T-cell (primary cell): ENCODE measurements around the gene HPCAL1. TPM values are rescaled to one million over a fixed set of nuclear protein-coding genes. Genes with fewer than 3 reads are reported as not detected.
"Not testable (repeated sequence)": the region's sequence is repeated elsewhere in the genome, so short reads cannot be mapped to it uniquely, and the experiment has no call there.

Source experiments
- ATAC-seq, 4 experiments: fragments of 200-7000 bp in 3 of 4; fragments of 150-1000 bp in 1 of 4; cut with Tn5 transposase; replicated peaks in 1 of 4; 1 replicate in 3 of 4; 2 replicates in 1 of 4; pipeline ENCODE4 v1.10.0; 2021; ENCODE audit warnings: moderate library complexity in 3 of 4, mild to moderate bottlenecking in 2 of 4, moderate number of reproducible peaks in 1 of 4
- CTCF ChIA-PET, 2 donors: fragments of 300-600 bp; sonication (Branson Sonifier 250); formaldehyde crosslinking; loops; one replicate each; lab custom pipeline; 2022; ENCODE audit warnings: antibody characterized with exemption in 2 of 2; lab: Charles Lee
- POLR2A ChIA-PET, 2 donors: fragments of 300-600 bp; sonication (Branson Sonifier 250); formaldehyde crosslinking; loops; one replicate each; lab custom pipeline; 2022; ENCODE audit warnings: antibody characterized with exemption in 2 of 2; lab: Charles Lee
- DNase-seq, 35 experiments: peaks; one replicate each; pipeline versions ENCODE4 v3.0.0 to v3.0.0-alpha.2; 2013 to 2023
- H3K27ac ChIP-seq: one replicate; pipeline ENCODE4 v1.5.1; 2013; ENCODE audit warnings: low read length
- H3K27me3 ChIP-seq, 2 experiments: replicated peaks in 1 of 2; 1 replicate in 1 of 2; 2 replicates in 1 of 2; pipeline versions ENCODE4 v1.6.1 to v1.7.0; 2013; ENCODE audit warnings: low read length in 1 of 2, mixed read lengths in 1 of 2; ENCODE audit not compliant: control insufficient read depth in 2 of 2, insufficient read depth in 2 of 2; ENCODE audit errors: extremely low read depth in 1 of 2
- H3K36me3 ChIP-seq, 2 donors: 1 replicate in 1 of 2; 2 replicates in 1 of 2; pipeline versions ENCODE4 v1.6.1 to v1.7.0; 2013; ENCODE audit warnings: low read length in 1 of 2; ENCODE audit not compliant: control insufficient read depth in 2 of 2, insufficient read depth in 1 of 2; ENCODE audit errors: extremely low read depth in 1 of 2
- H3K4me1 ChIP-seq, 2 experiments: 1 replicate in 1 of 2; 2 replicates in 1 of 2; pipeline versions ENCODE4 v1.6.1 to v1.7.0; 2013; ENCODE audit warnings: low read length in 2 of 2, mixed read lengths in 1 of 2; ENCODE audit not compliant: insufficient read depth in 2 of 2, control insufficient read depth in 1 of 2; ENCODE audit errors: extremely low read depth in 1 of 2
- H3K4me3 ChIP-seq, 2 donors: 1 replicate in 1 of 2; 2 replicates in 1 of 2; pipeline versions ENCODE4 v1.5.1 to v1.7.0; 2013; ENCODE audit warnings: mild to moderate bottlenecking in 2 of 2, low read length in 1 of 2, moderate library complexity in 1 of 2; ENCODE audit not compliant: control insufficient read depth in 1 of 2; ENCODE audit errors: extremely low read depth in 1 of 2
- H3K9me3 ChIP-seq: 2 replicates; pipeline ENCODE4 v1.7.0; 2013
- H3K27ac Mint-ChIP-seq, 2 donors: one replicate each; pipeline ENCODE4 v1.8.0; 2020 to 2021; ENCODE audit warnings: mild to moderate bottlenecking in 2 of 2, mixed read lengths in 2 of 2
- H3K27me3 Mint-ChIP-seq, 2 donors: one replicate each; pipeline ENCODE4 v1.8.0; 2021 to 2022; ENCODE audit warnings: mixed read lengths in 2 of 2
- H3K36me3 Mint-ChIP-seq: one replicate; pipeline ENCODE4 v1.8.0; 2021; ENCODE audit warnings: mixed read lengths
- H3K4me1 Mint-ChIP-seq, 3 donors: one replicate each; pipeline ENCODE4 v1.8.0; 2020 to 2022; ENCODE audit warnings: mixed read lengths in 3 of 3, mild to moderate bottlenecking in 1 of 3
- H3K4me3 Mint-ChIP-seq, 3 donors: one replicate each; pipeline ENCODE4 v1.8.0; 2020 to 2022; ENCODE audit warnings: mild to moderate bottlenecking in 3 of 3, mixed read lengths in 3 of 3, moderate library complexity in 3 of 3
- H3K9me3 Mint-ChIP-seq, 3 donors: one replicate each; pipeline ENCODE4 v1.8.0; 2020 to 2022; ENCODE audit warnings: mixed read lengths in 3 of 3
- WGBS: methylation state at CpG from one replicate; pipeline ENCODE4 v1.1.5; 2013; ENCODE audit warnings: missing lambda C conversion rate; ENCODE audit not compliant: insufficient coverage; 5-methylcytosine and 5-hydroxymethylcytosine counted together
- total RNA-seq, 35 experiments: library from RNA in 6 of 35; stranded (reverse) in 6 of 35; fragments of 120-200 nt in 1 of 35; gene quantifications; one replicate each; pipeline versions ENCODE4 v1.2.1 to v1.2.4 and lab custom pipeline; 2013 to 2026

The HPCAL1 gene
- total RNA-seq, 5 donors from 2014 or later (not counting 1 experiment from before 2014, with no cell fraction given): 39.5 to 87.3 (median 83.2) TPM

GRCh38 chr2:10452312-10452711 is 149.6 kb downstream of the HPCAL1 start:
- H3K27ac Mint-ChIP-seq: no peak overlapping the region
- Histone ChIP-seq H3K9me3 (no peaks in the 10 kb centered on the region), H3K4me1 (peaks cover 1 to 29% of the 10 kb centered on the region in 2 experiments), H3K4me3 (no peak overlapping the region), H3K27me3 (peaks cover 0 to 2% of the 10 kb centered on the region in 2 experiments), H3K27ac (no peak overlapping the region), H3K36me3 (no peaks in the 10 kb centered on the region)
- H3K27me3 Mint-ChIP-seq: no peaks in the 10 kb centered on the region
- H3K4me1 Mint-ChIP-seq: peaks cover 12 to 17% (median 15%) of the 10 kb centered on the region in 3 donors
- ChIA-PET POLR2A (no interaction called here), CTCF (interaction anchor here in 1 of 2 donors (0.7 kb wide), 1 partner anchor 28 kb away, joined by 6 read pairs; no protein-coding TSS in a partner anchor)
- ATAC-seq: no peak
- DNase-seq: no peak
- no peaks in the 10 kb centered on the region for H3K9me3 Mint-ChIP-seq
- H3K36me3 Mint-ChIP-seq: no peaks in the 10 kb centered on the region
- H3K4me3 Mint-ChIP-seq: no peak overlapping the region
- 100% methylated on average over 1 of the region's 3 CpGs for WGBS

GRCh38 chr2:10452956-10453904 is 150.5 kb downstream of the HPCAL1 start:
- no peaks in the 10 kb centered on the region for H3K36me3 ChIP-seq
- H3K27me3 Mint-ChIP-seq: no peaks in the 10 kb centered on the region
- H3K4me3 Mint-ChIP-seq: no peak overlapping the region
- WGBS: 85% methylated on average over 16 of the region's 17 CpGs
- no peak overlapping the region for H3K27ac Mint-ChIP-seq
- peaks cover 9 to 15% (median 13%) of the 10 kb centered on the region in 3 donors for H3K4me1 Mint-ChIP-seq
- no peaks in the 10 kb centered on the region for H3K36me3 Mint-ChIP-seq
- H3K9me3 Mint-ChIP-seq: no peaks in the 10 kb centered on the region
- CTCF ChIA-PET: no interaction called here
- ATAC-seq (no peak), DNase-seq (no peak)
- no peak overlapping the region for H3K27ac ChIP-seq
- no peaks in the 10 kb centered on the region for H3K9me3 ChIP-seq
- peaks cover 0 to 24% of the 10 kb centered on the region in 2 experiments for H3K4me1 ChIP-seq
- H3K4me3 ChIP-seq: no peak overlapping the region
- H3K27me3 ChIP-seq: peaks cover 0 to 2% of the 10 kb centered on the region in 2 experiments
- POLR2A ChIA-PET: interaction anchor here in 1 of 2 donors (0.6 kb wide), 1 partner anchor 356 kb away, joined by 3 read pairs; no protein-coding TSS in a partner anchor

- whole genome bisulfite sequencing: 93% methylated on average over 9 of the region's 9 CpGs
- Mint-ChIP-seq H3K9me3 (no peaks in the 10 kb centered on the region), H3K36me3 (no peaks in the 10 kb centered on the region), H3K4me3 (no peak overlapping the region), H3K27ac (no peak overlapping the region), H3K4me1 (peaks cover 8 to 14% (median 14%) of the 10 kb centered on the region in 3 donors), H3K27me3 (peaks cover under 1 to 1% of the 10 kb centered on the region in 2 donors)
- Histone ChIP-seq H3K4me3 (no peak overlapping the region), H3K27ac (no peak overlapping the region), H3K27me3 (peaks cover 0 to 2% of the 10 kb centered on the region in 2 experiments), H3K9me3 (no peaks in the 10 kb centered on the region), H3K4me1 (peaks cover 0 to 20% of the 10 kb centered on the region in 2 experiments), H3K36me3 (no peaks in the 10 kb centered on the region)
- ChIA-PET POLR2A (no interaction called here), CTCF (no interaction called here)
- DNase-seq: no peak
- no peak for ATAC-seq
Observed at GRCh38 chr2:10453905-10454298, 151.2 kb downstream of the HPCAL1 start.

- ChIA-PET CTCF (no interaction called here), POLR2A (no interaction called here)
- Mint-ChIP-seq H3K27me3 (peaks cover 2 to 4% of the 10 kb centered on the region in 2 donors), H3K4me3 (no peak overlapping the region), H3K4me1 (peaks cover 2 to 10% (median 9%) of the 10 kb centered on the region in 3 donors), H3K36me3 (no peaks in the 10 kb centered on the region), H3K9me3 (no peaks in the 10 kb centered on the region), H3K27ac (no peak overlapping the region)
- H3K4me1 ChIP-seq: peaks cover 0 to 14% of the 10 kb centered on the region in 2 experiments
- H3K36me3 ChIP-seq: no peaks in the 10 kb centered on the region
- H3K9me3 ChIP-seq: no peaks in the 10 kb centered on the region
- H3K4me3 ChIP-seq: no peak overlapping the region
- no peak overlapping the region for H3K27ac ChIP-seq
- ATAC-seq: no peak
- WGBS: 88% methylated on average over 3 of the region's 7 CpGs
- DNase-seq: no peak
- peaks cover 0 to 2% of the 10 kb centered on the region in 2 experiments for H3K27me3 ChIP-seq
Observed at GRCh38 chr2:10454505-10454904, 151.8 kb downstream of the HPCAL1 start.

GRCh38 chr2:10457195-10457594 is 154.5 kb downstream of the HPCAL1 start:
- H3K4me1 Mint-ChIP-seq, H3K9me3 ChIP-seq, H3K36me3 ChIP-seq, H3K27me3 ChIP-seq, H3K27ac ChIP-seq, ATAC-seq, DNase-seq, H3K27ac Mint-ChIP-seq, POLR2A ChIA-PET, H3K9me3 Mint-ChIP-seq, H3K4me1 ChIP-seq, H3K36me3 Mint-ChIP-seq, CTCF ChIA-PET, H3K27me3 Mint-ChIP-seq, H3K4me3 ChIP-seq, H3K4me3 Mint-ChIP-seq: not testable (repeated sequence)
- WGBS: 50% methylated on average over 1 of the region's 3 CpGs

GRCh38 chr2:10457846-10458598 is 155.3 kb downstream of the HPCAL1 start:
- ChIA-PET POLR2A (interaction anchor here in 1 of 2 donors (1.0 kb wide), 1 partner anchor 12 kb away, joined by 5 read pairs; no protein-coding TSS in a partner anchor), CTCF (no interaction called here)
- H3K36me3 ChIP-seq: no peaks in the 10 kb centered on the region
- Mint-ChIP-seq H3K36me3 (no peaks in the 10 kb centered on the region), H3K27ac (no peak overlapping the region), H3K9me3 (no peaks in the 10 kb centered on the region), H3K4me3 (no peak overlapping the region), H3K27me3 (peaks cover 4 to 15% of the 10 kb centered on the region in 2 donors), H3K4me1 (peaks cover 0 to 7% (median 2%) of the 10 kb centered on the region in 3 donors)
- 100% methylated on average over 3 of the region's 11 CpGs for WGBS
- peaks cover 0 to 4% of the 10 kb centered on the region in 2 experiments for H3K4me1 ChIP-seq
- H3K4me3 ChIP-seq: no peak overlapping the region
- ATAC-seq (no peak), DNase-seq (no peak)
- H3K9me3 ChIP-seq: no peaks in the 10 kb centered on the region
- no peak overlapping the region for H3K27ac ChIP-seq
- peaks cover 0 to 9% of the 10 kb centered on the region in 2 experiments for H3K27me3 ChIP-seq
